CD4-positive, alpha-beta memory T cell (primary cell): ENCODE measurements around the gene MAP6. TPM values are rescaled to one million over a fixed set of nuclear protein-coding genes. Genes with fewer than 3 reads are reported as not detected.
A peak's percentile ranks its signal among the peaks of the same experiment; 100 is the strongest.

ENCODE experiments used
- CTCF ChIA-PET: fragments of 350-600 bp; sonication (Branson Sonifier 250); formaldehyde crosslinking; loops from one replicate; lab custom pipeline; 2021; ENCODE audit warnings: inconsistent platforms; ENCODE audit not compliant: partially characterized antibody; lab: Charles Lee
- POLR2A ChIA-PET: fragments of 350-600 bp; sonication (Branson Sonifier 250); formaldehyde crosslinking; loops from one replicate; lab custom pipeline; 2021; ENCODE audit not compliant: partially characterized antibody; lab: Charles Lee
- DNase-seq, 5 donors: peaks; one replicate each; pipeline versions ENCODE4 v3.0.0 to v3.0.0-alpha.2; 2020 to 2022; ENCODE audit warnings: mixed read lengths in 1 of 5
- H3K27ac ChIP-seq: one replicate; pipeline ENCODE4 v1.7.0; 2013; ENCODE audit warnings: low read depth, low read length
- H3K27me3 ChIP-seq: 2 replicates; pipeline ENCODE4 v1.7.0; 2013; ENCODE audit warnings: mild to moderate bottlenecking, low read length, moderate library complexity; ENCODE audit not compliant: insufficient read depth
- H3K36me3 ChIP-seq: 2 replicates; pipeline ENCODE4 v1.7.0; 2013; ENCODE audit warnings: mild to moderate bottlenecking, low read length, moderate library complexity; ENCODE audit not compliant: insufficient read depth
- H3K4me1 ChIP-seq: 2 replicates; pipeline ENCODE4 v1.7.0; 2013; ENCODE audit warnings: mild to moderate bottlenecking, low read length, moderate library complexity; ENCODE audit not compliant: insufficient read depth
- H3K4me3 ChIP-seq, 2 donors: one replicate each; pipeline ENCODE4 v1.7.0; 2013; ENCODE audit warnings: low read length in 2 of 2, mild to moderate bottlenecking in 1 of 2
- H3K9me3 ChIP-seq, 2 donors: one replicate each; pipeline ENCODE4 v1.7.0; 2013; ENCODE audit warnings: low read length in 2 of 2, control low read depth in 1 of 2; ENCODE audit not compliant: control insufficient read depth in 1 of 2
- H3K27ac Mint-ChIP-seq, 7 donors: one replicate each; pipeline ENCODE4 v1.8.0; 2020 to 2021; ENCODE audit warnings: mixed read lengths in 7 of 7, mild to moderate bottlenecking in 6 of 7, inconsistent platforms in 3 of 7, moderate library complexity in 3 of 7
- H3K27me3 Mint-ChIP-seq, 2 donors: one replicate each; pipeline ENCODE4 v1.8.0; 2020 to 2021; ENCODE audit warnings: mixed read lengths in 2 of 2
- H3K36me3 Mint-ChIP-seq, 2 donors: one replicate each; pipeline ENCODE4 v1.8.0; 2020 to 2021; ENCODE audit warnings: mixed read lengths in 2 of 2, inconsistent platforms in 1 of 2, mild to moderate bottlenecking in 1 of 2
- H3K4me1 Mint-ChIP-seq, 4 donors: one replicate each; pipeline ENCODE4 v1.8.0; 2020 to 2021; ENCODE audit warnings: mixed read lengths in 4 of 4, mild to moderate bottlenecking in 1 of 4
- H3K4me3 Mint-ChIP-seq, 8 donors: one replicate each; pipeline ENCODE4 v1.8.0; 2020 to 2021; ENCODE audit warnings: mixed read lengths in 8 of 8, mild to moderate bottlenecking in 7 of 8, moderate library complexity in 6 of 8, inconsistent platforms in 3 of 8
- H3K9me3 Mint-ChIP-seq, 8 donors: one replicate each; pipeline ENCODE4 v1.8.0; 2020 to 2021; ENCODE audit warnings: mixed read lengths in 8 of 8, mild to moderate bottlenecking in 5 of 8, inconsistent platforms in 3 of 8, moderate library complexity in 1 of 8
- intact Hi-C: fragments of 100-400 bp; cut with micrococcal nuclease; formaldehyde crosslinking; loops from one replicate; pipeline ENCODE4 v1.15.1; 2023
- polyA plus RNA-seq, 2 donors: library from polyadenylated mRNA; unstranded; fragments of 300-500 nt; fragmentation: Illumina TruSeq; gene quantifications; one replicate each; pipeline ENCODE4 v1.2.3, GENCODE V29; 2021
- total RNA-seq, 2 experiments: library from RNA; stranded (reverse); gene quantifications; one replicate each; pipeline ENCODE4 v1.2.3, GENCODE V29; 2021

Gene MAP6
- total and polyA plus RNA-seq, 4 experiments from 2014 or later, result not detected

- Histone ChIP-seq H3K9me3 (no peaks in the 10 kb centered on the region), H3K27ac (no peak overlapping the region), H3K36me3 (no peaks in the 10 kb centered on the region), H3K4me3 (no peak overlapping the region), H3K4me1 (peaks cover 14% of the 10 kb centered on the region), H3K27me3 (peaks cover 33% of the 10 kb centered on the region)
- Mint-ChIP-seq H3K4me1 (peaks cover 7 to 23% (median 13%) of the 10 kb centered on the region in 4 donors), H3K27ac (no peak overlapping the region), H3K4me3 (peak overlapping the region; percentile 57 to 82 (median 77)), H3K9me3 (peaks cover 0 to 3% (median 0%) of the 10 kb centered on the region in 8 donors), H3K36me3 (no peaks in the 10 kb centered on the region), H3K27me3 (peaks cover 44 to 61% of the 10 kb centered on the region in 2 donors)
- DNase-seq, result peak in 1 of 5 donors; percentile 1
- CTCF ChIA-PET, result no interaction called here
- POLR2A ChIA-PET, result no interaction called here
- intact Hi-C loops, result no loop called here
Measured at GRCh38 chr11:75667255-75667830, 1.5 kb downstream of the MAP6 start.

- Mint-ChIP-seq H3K27me3 (peaks cover 38 to 55% of the 10 kb centered on the region in 2 donors), H3K9me3 (peaks cover 0 to 4% (median 0%) of the 10 kb centered on the region in 8 donors), H3K36me3 (no peaks in the 10 kb centered on the region), H3K4me3 (peak overlapping the region in 4 of 8 donors; percentile 32 to 57 (median 50)), H3K27ac (no peak overlapping the region), H3K4me1 (peaks cover 7 to 23% (median 13%) of the 10 kb centered on the region in 4 donors)
- H3K4me1 ChIP-seq, result peaks cover 14% of the 10 kb centered on the region
- no peak overlapping the region for H3K4me3 ChIP-seq
- DNase-seq, result no peak
- POLR2A ChIA-PET, result no interaction called here
- intact Hi-C loops, result no loop called here
- CTCF ChIA-PET, result no interaction called here
- H3K9me3 ChIP-seq, result no peaks in the 10 kb centered on the region
- no peak overlapping the region for H3K27ac ChIP-seq
- H3K36me3 ChIP-seq, result no peaks in the 10 kb centered on the region
- H3K27me3 ChIP-seq, result peaks cover 28% of the 10 kb centered on the region
Measured at GRCh38 chr11:75665990-75666389, 2.8 kb downstream of the MAP6 start.

GRCh38 chr11:75665126-75665525, 3.7 kb downstream of the MAP6 start:
- no peaks in the 10 kb centered on the region for H3K9me3 ChIP-seq
- Mint-ChIP-seq H3K4me3 (no peak overlapping the region), H3K4me1 (peaks cover 7 to 18% (median 13%) of the 10 kb centered on the region in 4 donors), H3K36me3 (no peaks in the 10 kb centered on the region), H3K27me3 (peaks cover 36 to 51% of the 10 kb centered on the region in 2 donors), H3K9me3 (peaks cover 0 to 4% (median 0%) of the 10 kb centered on the region in 8 donors), H3K27ac (no peak overlapping the region)
- peaks cover 14% of the 10 kb centered on the region for H3K4me1 ChIP-seq
- H3K36me3 ChIP-seq, result no peaks in the 10 kb centered on the region
- no peak overlapping the region for H3K27ac ChIP-seq
- no peak overlapping the region for H3K4me3 ChIP-seq
- POLR2A ChIA-PET, result no interaction called here
- DNase-seq, result no peak
- peaks cover 22% of the 10 kb centered on the region for H3K27me3 ChIP-seq
- CTCF ChIA-PET, result no interaction called here
- intact Hi-C loops, result no loop called here

- POLR2A ChIA-PET, result no interaction called here
- intact Hi-C loops, result no loop called here
- Histone ChIP-seq H3K36me3 (no peaks in the 10 kb centered on the region), H3K9me3 (no peaks in the 10 kb centered on the region), H3K27me3 (peaks cover 20% of the 10 kb centered on the region), H3K4me1 (peaks cover 14% of the 10 kb centered on the region), H3K27ac (no peak overlapping the region), H3K4me3 (no peak overlapping the region)
- Mint-ChIP-seq H3K27ac (no peak overlapping the region), H3K4me1 (peaks cover 7 to 18% (median 13%) of the 10 kb centered on the region in 4 donors), H3K4me3 (no peak overlapping the region), H3K36me3 (no peaks in the 10 kb centered on the region), H3K9me3 (peaks cover 0 to 4% (median 0%) of the 10 kb centered on the region in 8 donors), H3K27me3 (peaks cover 35 to 50% of the 10 kb centered on the region in 2 donors)
- CTCF ChIA-PET, result no interaction called here
- no peak for DNase-seq
Measured at GRCh38 chr11:75664389-75664788, 4.4 kb downstream of the MAP6 start.

GRCh38 chr11:75663808-75664207, 5.0 kb downstream of the MAP6 start:
- Histone ChIP-seq H3K27ac (no peak overlapping the region), H3K36me3 (no peaks in the 10 kb centered on the region), H3K4me1 (peaks cover 9% of the 10 kb centered on the region), H3K9me3 (no peaks in the 10 kb centered on the region), H3K4me3 (no peak overlapping the region), H3K27me3 (peaks cover 14% of the 10 kb centered on the region)
- peaks cover 34 to 45% of the 10 kb centered on the region in 2 donors for H3K27me3 Mint-ChIP-seq
- H3K4me1 Mint-ChIP-seq, result peaks cover 6 to 17% (median 10%) of the 10 kb centered on the region in 4 donors
- ChIA-PET CTCF (no interaction called here), POLR2A (no interaction called here)
- peaks cover 0 to 4% (median 0%) of the 10 kb centered on the region in 8 donors for H3K9me3 Mint-ChIP-seq
- no peaks in the 10 kb centered on the region for H3K36me3 Mint-ChIP-seq
- DNase-seq, result no peak
- intact Hi-C loops, result no loop called here
- no peak overlapping the region for H3K27ac Mint-ChIP-seq
- no peak overlapping the region for H3K4me3 Mint-ChIP-seq

GRCh38 chr11:75659836-75660235, 9.0 kb downstream of the MAP6 start:
- Histone ChIP-seq H3K36me3 (no peaks in the 10 kb centered on the region), H3K27ac (no peak overlapping the region), H3K4me1 (no peaks in the 10 kb centered on the region), H3K27me3 (no peaks in the 10 kb centered on the region), H3K9me3 (no peaks in the 10 kb centered on the region), H3K4me3 (no peak overlapping the region)
- peaks cover 26 to 31% of the 10 kb centered on the region in 2 donors for H3K27me3 Mint-ChIP-seq
- ChIA-PET CTCF (no interaction called here), POLR2A (no interaction called here)
- intact Hi-C loops, result no loop called here
- H3K27ac Mint-ChIP-seq, result no peak overlapping the region
- peaks cover 0 to 6% (median 0%) of the 10 kb centered on the region in 8 donors for H3K9me3 Mint-ChIP-seq
- no peaks in the 10 kb centered on the region for H3K4me1 Mint-ChIP-seq
- H3K4me3 Mint-ChIP-seq, result no peak overlapping the region
- DNase-seq, result no peak
- H3K36me3 Mint-ChIP-seq, result no peaks in the 10 kb centered on the region

- no peaks in the 10 kb centered on the region for H3K4me1 Mint-ChIP-seq
- H3K36me3 ChIP-seq, result no peaks in the 10 kb centered on the region
- POLR2A ChIA-PET, result no interaction called here
- no peak overlapping the region for H3K27ac ChIP-seq
- H3K27me3 Mint-ChIP-seq, result peaks cover 18% of the 10 kb centered on the region in 2 donors
- peaks cover 0 to 6% (median 0%) of the 10 kb centered on the region in 8 donors for H3K9me3 Mint-ChIP-seq
- H3K4me1 ChIP-seq, result no peaks in the 10 kb centered on the region
- no peak for DNase-seq
- CTCF ChIA-PET, result no interaction called here
- H3K4me3 ChIP-seq, result no peak overlapping the region
- no peaks in the 10 kb centered on the region for H3K27me3 ChIP-seq
- intact Hi-C loops, result no loop called here
- no peak overlapping the region for H3K27ac Mint-ChIP-seq
- no peaks in the 10 kb centered on the region for H3K9me3 ChIP-seq
- H3K4me3 Mint-ChIP-seq, result no peak overlapping the region
- H3K36me3 Mint-ChIP-seq, result no peaks in the 10 kb centered on the region
Measured at GRCh38 chr11:75656044-75656727, 12.7 kb downstream of the MAP6 start.
